B cell (primary cell): ENCODE results near the gene L2HGDH.

Experiments used
- EZH2 ChIP-seq: IDR thresholded peaks from 2 replicates; pipeline ENCODE4 v1.6.1; 2012; ENCODE audit warnings: borderline replicate concordance, low read depth, mild to moderate bottlenecking, moderate library complexity, low read length; ENCODE audit not compliant: insufficient read depth, poor library complexity, severe bottlenecking
- TF ChIP-seq, protein P1 (sequence below): fragments of 200-600 bp; IDR thresholded peaks from one replicate; pipeline ENCODE4 v1.8.0; 2022; ENCODE audit warnings: antibody characterized with exemption, mild to moderate bottlenecking

DNA sequence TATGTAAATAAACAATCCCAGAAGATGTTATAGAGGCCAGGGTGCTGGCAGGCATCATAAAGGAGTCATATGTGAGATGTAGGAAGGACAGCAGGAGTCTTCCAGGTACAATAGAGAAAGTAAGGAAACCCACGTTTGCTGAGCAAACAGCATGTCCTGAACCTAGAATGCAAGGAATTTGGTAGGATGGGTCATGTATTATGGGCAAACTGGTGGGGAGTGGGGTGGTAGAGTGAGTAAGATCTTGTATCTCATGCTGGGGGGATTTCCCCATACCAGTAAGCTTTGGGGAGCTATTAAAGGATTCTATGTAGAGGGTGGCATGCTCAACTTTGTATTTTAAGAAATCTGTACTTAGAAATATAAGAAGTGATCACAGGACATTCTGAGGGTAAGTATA, 43.7 kb upstream of the L2HGDH start:
- no peak for TF ChIP-seq EZH2
- TF ChIP-seq, protein P1, sequence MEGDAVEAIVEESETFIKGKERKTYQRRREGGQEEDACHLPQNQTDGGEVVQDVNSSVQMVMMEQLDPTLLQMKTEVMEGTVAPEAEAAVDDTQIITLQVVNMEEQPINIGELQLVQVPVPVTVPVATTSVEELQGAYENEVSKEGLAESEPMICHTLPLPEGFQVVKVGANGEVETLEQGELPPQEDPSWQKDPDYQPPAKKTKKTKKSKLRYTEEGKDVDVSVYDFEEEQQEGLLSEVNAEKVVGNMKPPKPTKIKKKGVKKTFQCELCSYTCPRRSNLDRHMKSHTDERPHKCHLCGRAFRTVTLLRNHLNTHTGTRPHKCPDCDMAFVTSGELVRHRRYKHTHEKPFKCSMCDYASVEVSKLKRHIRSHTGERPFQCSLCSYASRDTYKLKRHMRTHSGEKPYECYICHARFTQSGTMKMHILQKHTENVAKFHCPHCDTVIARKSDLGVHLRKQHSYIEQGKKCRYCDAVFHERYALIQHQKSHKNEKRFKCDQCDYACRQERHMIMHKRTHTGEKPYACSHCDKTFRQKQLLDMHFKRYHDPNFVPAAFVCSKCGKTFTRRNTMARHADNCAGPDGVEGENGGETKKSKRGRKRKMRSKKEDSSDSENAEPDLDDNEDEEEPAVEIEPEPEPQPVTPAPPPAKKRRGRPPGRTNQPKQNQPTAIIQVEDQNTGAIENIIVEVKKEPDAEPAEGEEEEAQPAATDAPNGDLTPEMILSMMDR = no peak
